HG03575 (cell line): Measurements from ENCODE around the gene RCAN2.

ENCODE experiments used
- ATAC-seq: cut with Tn5 transposase; IDR thresholded peaks from one replicate; pipeline ENCODE4 v1.9.1; 2021; ENCODE audit not compliant: unreplicated experiment, insufficient number of reproducible peaks, low FRiP score; ENCODE audit errors: extremely low read depth

The RCAN2 gene

GRCh38 chr6:46501136-46502089, 10.2 kb upstream of the RCAN2 start:
- ATAC-seq: no peak

DNA sequence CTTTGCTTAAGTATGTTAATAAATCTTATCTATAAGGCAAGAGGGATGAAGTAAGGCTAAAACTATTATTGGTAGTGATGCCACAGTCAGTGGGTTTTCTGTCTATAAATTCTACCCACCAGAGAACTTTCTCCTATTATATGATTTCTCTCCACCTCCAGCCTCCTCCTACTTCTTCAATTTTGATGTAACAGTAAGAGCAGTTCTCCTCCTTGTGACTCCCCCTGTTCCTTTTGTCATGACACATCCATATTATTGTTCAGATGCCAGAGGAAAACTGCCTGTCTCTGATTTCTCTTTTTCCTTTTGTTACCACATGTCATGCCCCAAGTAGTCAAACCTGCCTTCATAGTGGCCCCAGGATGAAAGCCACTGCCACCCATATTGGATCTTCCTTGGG, 9.1 kb upstream of the RCAN2 start:
- ATAC-seq: no peak

- ATAC-seq: no peak
These were observed 639 bp upstream of the RCAN2 start for GRCh38 chr6:46491628-46492547.

GRCh38 chr6:46490425-46491200, 636 bp downstream of the RCAN2 start:
- no peak for ATAC-seq

DNA sequence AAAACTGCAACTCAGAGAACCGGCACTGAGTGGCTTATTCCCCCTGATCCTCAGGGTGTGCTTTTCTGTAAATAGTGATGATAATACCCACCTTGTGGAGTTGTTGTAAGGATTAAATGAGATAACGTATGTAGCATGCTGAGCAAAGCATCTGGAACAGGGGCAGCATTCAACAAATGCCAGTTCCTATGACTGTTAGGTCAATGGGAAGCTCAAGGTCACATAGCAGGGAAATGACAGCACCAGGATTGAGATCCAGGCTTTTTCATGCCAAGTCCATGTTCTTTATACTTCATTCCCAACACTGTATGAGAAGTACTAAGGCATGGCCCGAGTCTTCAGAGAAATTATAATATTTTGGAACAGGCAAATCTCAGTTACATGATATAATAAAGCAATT, 5.1 kb downstream of the RCAN2 start:
- no peak for ATAC-seq

DNA sequence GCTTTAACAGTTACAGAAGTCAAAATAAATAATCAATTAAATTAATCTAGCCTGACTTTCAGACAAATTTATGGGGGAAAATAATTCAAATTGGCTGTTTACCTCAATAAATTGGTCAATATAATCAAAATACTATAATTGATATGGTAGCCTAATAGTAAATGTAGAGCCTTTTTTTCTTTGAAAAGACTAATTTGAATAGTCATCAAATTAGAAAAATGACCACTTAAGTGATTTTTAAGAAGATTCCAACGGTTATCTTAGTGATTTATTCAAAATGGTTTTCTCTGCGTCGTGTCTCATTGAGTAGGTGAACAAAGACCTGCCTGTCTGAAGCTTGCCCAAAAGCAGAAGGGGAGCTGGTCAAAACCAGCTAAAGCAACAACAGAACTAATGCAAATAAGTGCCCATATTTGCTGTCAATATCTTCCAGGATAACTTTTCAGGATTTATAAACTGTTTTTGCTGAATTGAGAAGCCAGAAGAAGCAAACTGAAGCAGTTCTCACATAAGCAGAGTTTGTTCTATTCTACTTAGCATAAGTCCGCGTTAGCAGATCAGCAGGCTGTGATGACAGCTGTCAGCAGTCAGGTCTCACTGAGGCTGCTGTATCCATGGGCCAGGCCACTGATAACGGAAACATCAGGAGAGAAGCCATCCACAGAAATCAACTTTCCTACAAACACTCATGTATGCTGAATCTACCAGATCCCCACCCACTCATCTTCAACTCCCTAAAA, 7.0 kb downstream of the RCAN2 start:
- no peak for ATAC-seq

DNA sequence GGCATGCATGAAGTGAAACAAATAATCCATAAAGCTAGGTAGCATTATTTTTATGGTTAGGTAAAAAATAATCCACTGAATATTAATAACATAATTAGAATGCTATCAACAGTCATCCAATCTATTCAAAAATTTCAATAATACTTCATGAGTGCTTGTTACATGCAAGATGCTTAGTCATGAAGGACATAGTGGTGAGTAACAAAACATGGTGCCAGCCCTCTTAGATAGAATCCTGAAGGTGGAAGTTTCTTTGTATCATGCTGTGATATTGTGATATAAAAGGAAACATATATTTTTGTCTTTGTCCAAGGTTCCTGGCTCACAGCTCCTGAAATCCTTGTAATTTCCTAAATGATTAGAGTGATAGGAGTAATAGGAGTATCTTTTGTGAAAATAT, 14.9 kb downstream of the RCAN2 start:
- ATAC-seq: no peak

GRCh38 chr6:46473881-46474280, 17.4 kb downstream of the RCAN2 start:
- ATAC-seq: no peak

GRCh38 chr6:46472243-46472642, 19.0 kb downstream of the RCAN2 start:
- ATAC-seq: no peak

- no peak for ATAC-seq
These were observed 22.2 kb downstream of the RCAN2 start for GRCh38 chr6:46469021-46469420.

- ATAC-seq: no peak
These were observed 22.7 kb downstream of the RCAN2 start for GRCh38 chr6:46468403-46469010.

DNA sequence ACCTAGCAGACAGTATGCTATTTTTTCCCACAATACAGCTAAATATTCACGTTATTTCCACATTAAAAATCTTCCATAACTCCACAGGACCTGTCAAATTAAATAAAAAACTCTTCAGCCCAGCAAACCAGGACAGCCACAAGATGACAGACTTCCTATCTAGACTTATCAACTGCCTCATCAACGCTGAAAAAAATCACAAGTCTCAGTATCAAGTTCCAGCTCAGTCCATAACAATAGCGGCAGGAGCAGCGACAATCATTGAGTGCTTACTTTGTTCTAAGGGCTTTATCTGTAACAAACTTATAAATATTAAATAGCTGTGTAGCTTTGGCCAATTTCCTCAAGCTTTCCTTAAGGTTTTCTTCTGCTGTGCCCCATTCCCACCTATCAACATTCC, 24.7 kb downstream of the RCAN2 start:
- no peak for ATAC-seq

GRCh38 chr6:46465294-46466165, 25.7 kb downstream of the RCAN2 start:
- no peak for ATAC-seq

- no peak for ATAC-seq
These were observed 35.0 kb downstream of the RCAN2 start for GRCh38 chr6:46456297-46456696.

DNA sequence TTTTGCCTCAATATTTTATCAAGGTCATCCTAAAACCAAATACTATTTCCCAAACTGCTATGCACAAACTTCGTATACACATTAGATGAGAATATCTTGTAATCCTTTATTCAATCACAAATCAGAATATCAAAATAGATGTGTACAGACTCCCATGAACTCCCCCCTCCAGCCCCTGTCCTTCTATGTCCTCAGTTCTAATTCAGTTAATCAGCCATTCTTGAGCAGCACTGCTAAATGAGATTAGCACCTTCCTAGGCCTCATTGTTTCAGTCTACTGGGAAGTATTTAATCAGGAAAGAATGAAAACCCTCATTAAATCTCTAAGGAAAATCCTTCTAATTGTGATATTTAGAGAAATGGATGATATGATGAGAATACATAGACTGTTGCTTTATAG, 36.6 kb downstream of the RCAN2 start:
- ATAC-seq: no peak

DNA sequence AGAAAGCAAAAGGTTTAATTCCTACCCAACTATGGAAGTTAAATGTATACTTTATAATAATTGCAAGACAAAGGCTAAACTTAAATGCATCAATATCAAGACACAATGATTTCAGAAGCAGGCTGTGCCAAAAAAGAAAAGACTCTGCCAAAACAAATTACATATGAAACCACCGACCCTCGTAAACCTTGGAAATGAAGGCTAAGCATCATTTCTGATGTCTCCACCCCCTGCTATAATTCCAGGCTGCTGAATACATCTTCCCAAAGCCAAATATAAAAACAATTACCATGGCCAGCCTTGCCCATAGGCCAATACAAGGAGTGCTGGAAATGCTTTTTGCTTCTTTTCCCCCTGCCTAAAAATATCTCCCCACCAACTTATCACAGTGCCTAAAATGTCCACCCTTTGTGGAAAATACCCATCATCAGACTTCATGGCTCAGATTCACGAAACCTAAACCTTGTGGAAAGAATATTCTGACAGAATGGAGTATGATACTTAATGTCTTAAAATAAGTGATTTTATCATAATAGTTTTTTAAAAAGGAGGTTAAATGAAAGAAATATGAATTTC, 37.4 kb downstream of the RCAN2 start:
- ATAC-seq: no peak

- ATAC-seq: no peak
These were observed 38.0 kb downstream of the RCAN2 start for GRCh38 chr6:46453216-46453615.
